Measurements from ENCODE around the gene ODAD4. TPM values are rescaled to one million over a fixed set of nuclear protein-coding genes. Genes with fewer than 3 reads are reported as not detected.

ODAD4 gene
- total and polyA plus RNA-seq, 2 of the 8 experiments (the other 6 are each of a cell fraction or from before 2014, with no cell fraction given) = 0.48 to 1.3 TPM

DNA sequence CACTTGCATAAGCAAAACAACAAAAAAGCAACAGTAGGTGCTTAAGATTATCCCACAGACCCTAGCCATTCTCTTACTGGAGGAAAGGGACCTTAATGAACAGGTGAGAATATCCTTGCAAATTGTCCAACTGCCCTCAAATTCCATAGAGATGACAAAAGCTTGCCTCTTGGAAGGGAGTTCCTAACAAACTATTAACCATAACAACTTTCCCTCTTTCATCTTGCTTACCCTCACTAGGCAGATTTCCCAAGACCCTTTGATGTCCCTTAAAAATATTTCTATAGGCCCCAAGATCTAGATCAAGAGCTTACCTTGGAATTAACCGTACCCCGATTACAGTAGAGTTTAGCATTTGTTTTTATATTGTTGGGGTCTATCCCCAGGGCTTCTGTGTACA, 58.0 kb downstream of the ODAD4 start:
- POLR2A ChIA-PET (ENCODE audit: partially characterized antibody) = interaction anchor here (1.0 to 2.2 kb wide), 7 partner anchors 8 to 29 kb away, joined by 3 to 6 read pairs (median 4); partner anchors contain the start of gene DNAJC7
- no peak for TF ChIP-seq NRF1 (IDR thresholded peaks at IDR 0.05; ENCODE audit: low read depth, low read length)
- TF ChIP-seq POU5F1 (IDR thresholded peaks at IDR 0.05; ENCODE audit: low read depth, low read length) = no peak
- no peak for TF ChIP-seq CHD1 (IDR thresholded peaks at IDR 0.05; ENCODE audit: low read depth, low read length)
- TF ChIP-seq CBX5 (IDR thresholded peaks at IDR 0.05; ENCODE audit: low read depth, low read length) = no peak
- TF ChIP-seq KDM1A (IDR thresholded peaks at IDR 0.05; ENCODE audit: borderline replicate concordance, low read length) = no peak
- TF ChIP-seq, protein P1, sequence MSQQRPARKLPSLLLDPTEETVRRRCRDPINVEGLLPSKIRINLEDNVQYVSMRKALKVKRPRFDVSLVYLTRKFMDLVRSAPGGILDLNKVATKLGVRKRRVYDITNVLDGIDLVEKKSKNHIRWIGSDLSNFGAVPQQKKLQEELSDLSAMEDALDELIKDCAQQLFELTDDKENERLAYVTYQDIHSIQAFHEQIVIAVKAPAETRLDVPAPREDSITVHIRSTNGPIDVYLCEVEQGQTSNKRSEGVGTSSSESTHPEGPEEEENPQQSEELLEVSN (IDR thresholded peaks at IDR 0.05) = no peak
- no peak for TF ChIP-seq EGR1 (IDR thresholded peaks at IDR 0.05; ENCODE audit: borderline replicate concordance, low read depth, low read length)
- no peak for TF ChIP-seq SIN3A (conservative IDR thresholded peaks at IDR 0.05 in 1 of 2, IDR thresholded peaks at IDR 0.05 in 1 of 2; ENCODE audit: low read depth in 1 of 2, low read length in 2 of 2)
- no peak for TF ChIP-seq RAD21 (IDR thresholded peaks at IDR 0.05 in 1 of 2, conservative IDR thresholded peaks at IDR 0.05 in 1 of 2; ENCODE audit: low read depth in 2 of 2, low read length in 2 of 2)
- TF ChIP-seq SIX5 (IDR thresholded peaks at IDR 0.05; ENCODE audit: low read depth, low read length) = no peak
- no peak for TF ChIP-seq SAP30 (IDR thresholded peaks at IDR 0.05; ENCODE audit: insufficient read depth, insufficient replicate concordance, low read length)
- no peak for TF ChIP-seq SP1 (IDR thresholded peaks at IDR 0.05; ENCODE audit: low read depth, low read length)
- no peak for TF ChIP-seq BRCA1 (IDR thresholded peaks at IDR 0.05; ENCODE audit: low read depth, low read length)

More for the DNA sequence above, 58.0 kb downstream of the ODAD4 start:
- no peak overlapping the region for H4K5ac ChIP-seq (ENCODE audit: insufficient read length, low read depth, low read length)
- H4K20me1 ChIP-seq (replicated peaks in 1 of 2; ENCODE audit: control insufficient read depth in 1 of 2, insufficient read depth in 2 of 2, low read length in 2 of 2) = peaks cover 7% of the 10 kb centered on the region in 2 experiments
- no peak overlapping the region for H2BK15ac ChIP-seq (ENCODE audit: low read length)
- H3K23ac ChIP-seq (ENCODE audit: insufficient read length) = no peak overlapping the region
- no peak overlapping the region for H2AK5ac ChIP-seq (ENCODE audit: low read depth, low read length)
- H3K27ac ChIP-seq (ENCODE audit: low read depth, low read length) = no peak overlapping the region
- CTCF ChIA-PET (ENCODE audit: partially characterized antibody) = interaction anchor here (2.5 kb wide), 1 partner anchor 20 kb away, joined by 7 read pairs; no protein-coding TSS in a partner anchor
- no peak overlapping the region for H2BK12ac ChIP-seq (ENCODE audit: low read depth, low read length)
- 90% methylated on average over 2 of the region's 2 CpGs; no CpG with 5 or more reads in 1 of the 2 experiments for WGBS, 2 experiments (ENCODE audit: extremely low coverage in 1 of 2, insufficient coverage in 1 of 2, insufficient read length in 1 of 2, insufficient replicate concordance in 2 of 2, low coverage in 1 of 2, low lambda C conversion rate in 2 of 2, missing lambda C conversion rate in 1 of 2)
- no peaks in the 10 kb centered on the region for H3K9me3 ChIP-seq (ENCODE audit: insufficient read depth in 2 of 2, low read depth in 1 of 2, low read length in 1 of 2)
- no peak overlapping the region for H3K56ac ChIP-seq (replicated peaks; ENCODE audit: insufficient read length, low read depth, low read length)
- peaks cover 40 to 93% (median 72%) of the 10 kb centered on the region in 4 experiments for H3K36me3 ChIP-seq (ENCODE audit: control insufficient read depth in 2 of 4, insufficient read depth in 4 of 4, low read length in 3 of 4)
- H3K9ac ChIP-seq (replicated peaks in 1 of 4; ENCODE audit: extremely low read depth in 1 of 4, low read depth in 3 of 4, low read length in 3 of 4) = no peak overlapping the region
- no peak overlapping the region for H3K4me3 ChIP-seq (ENCODE audit: extremely low read depth in 1 of 4, insufficient read depth in 2 of 4, low read depth in 3 of 4, low read length in 4 of 4)
- FAIRE-seq = no peak
- no peak overlapping the region for H2BK20ac ChIP-seq (ENCODE audit: low read length)
- no peak overlapping the region for H4K91ac ChIP-seq (replicated peaks; ENCODE audit: insufficient read length, low read length)
- no peak overlapping the region for H3K14ac ChIP-seq (ENCODE audit: insufficient read length)
- H3K4me1 ChIP-seq (replicated peaks in 1 of 4; ENCODE audit: control insufficient read depth in 3 of 4, insufficient read depth in 4 of 4, low read length in 3 of 4) = no peaks in the 10 kb centered on the region
- H3K23me2 ChIP-seq (ENCODE audit: low read depth, low read length) = no peaks in the 10 kb centered on the region; the same call in 1 of the 2 replicates
- no peak overlapping the region for H2AFZ ChIP-seq (ENCODE audit: low read length)
- no peak overlapping the region for H3K18ac ChIP-seq (ENCODE audit: extremely low read depth, low read length)
- no peaks in the 10 kb centered on the region; a peak in 1 of 7 replicates for H3K27me3 ChIP-seq (replicated peaks in 1 of 4; ENCODE audit: control insufficient read depth in 3 of 4, extremely low read depth in 1 of 4, insufficient read depth in 3 of 4, low read length in 3 of 4)
- no peak for DNase-seq (ENCODE audit: low read depth in 1 of 2, low spot score in 2 of 2)
- H3K4me2 ChIP-seq (ENCODE audit: insufficient read depth in 1 of 2, low read depth in 2 of 2, low read length in 2 of 2) = no peak overlapping the region
- no peak overlapping the region for H2BK120ac ChIP-seq (replicated peaks; ENCODE audit: low read depth, low read length)
- no peak overlapping the region for H2BK5ac ChIP-seq (ENCODE audit: low read depth, low read length)
- no peak overlapping the region for H3K4ac ChIP-seq (replicated peaks; ENCODE audit: insufficient read length, low read depth, low read length)
- no peaks in the 10 kb centered on the region for H3K79me2 ChIP-seq (ENCODE audit: control insufficient read depth in 1 of 2, insufficient read depth in 2 of 2, low read length in 2 of 2)
- H4K8ac ChIP-seq (ENCODE audit: extremely low read depth, insufficient read depth, low read length) = no peak overlapping the region
- no peaks in the 10 kb centered on the region for H3K79me1 ChIP-seq (ENCODE audit: low read depth, low read length)

Measured in H1 (cell line).